Thoracic aorta (tissue), 2 donors: ENCODE measurements around the gene SLC2A8. TPM values are rescaled to one million over a fixed set of nuclear protein-coding genes. Genes with fewer than 3 reads are reported as not detected.

Experiments used
- ATAC-seq: fragments of 150-250 bp; one replicate; pipeline ENCODE4 v1.8.0; 2017; ENCODE audit warnings: low read depth; ENCODE audit not compliant: insufficient number of reproducible peaks, low FRiP score
- DNase-seq: peaks from one replicate; pipeline ENCODE4 v3.0.0-alpha.2; 2020; ENCODE audit warnings: low spot score
- H3K27ac ChIP-seq, 2 donors: fragments of 200-600 bp; sonication (generic); 1 replicate in 1 of 2; 2 replicates in 1 of 2; pipeline ENCODE4 v1.5.1; 2016; ENCODE audit warnings: mild to moderate bottlenecking in 2 of 2, moderate library complexity in 2 of 2
- H3K27me3 ChIP-seq: fragments of 200-600 bp; sonication (generic); replicated peaks from 2 replicates; pipeline ENCODE4 v1.6.0; 2016; ENCODE audit warnings: mild to moderate bottlenecking; ENCODE audit not compliant: insufficient read depth
- H3K36me3 ChIP-seq: fragments of 200-600 bp; sonication (generic); one replicate; pipeline ENCODE4 v1.5.1; 2016
- H3K4me1 ChIP-seq, 2 donors: fragments of 200-600 bp; sonication (generic); 1 replicate in 1 of 2; 2 replicates in 1 of 2; pipeline versions ENCODE4 v1.5.1 to v1.6.0; 2016; ENCODE audit warnings: low read depth in 2 of 2, mild to moderate bottlenecking in 1 of 2; ENCODE audit not compliant: control insufficient read depth in 1 of 2
- H3K4me3 ChIP-seq: fragments of 200-600 bp; sonication (generic); 2 replicates; pipeline ENCODE4 v1.5.1; 2016; ENCODE audit warnings: mild to moderate bottlenecking
- H3K9me3 ChIP-seq: fragments of 200-600 bp; sonication (generic); 2 replicates; pipeline ENCODE4 v1.5.1; 2016
- total RNA-seq, 2 donors: library from RNA; depleted of rRNA; stranded (reverse); fragments of >200 nt; gene quantifications; one replicate each; pipeline versions ENCODE4 v1.1.0 to v1.2.3, GENCODE V29; 2016
- TF ChIP-seq, protein P1 (sequence below): fragments of 200-600 bp; sonication (generic); IDR thresholded peaks from one replicate; pipeline ENCODE4 v1.5.1; 2019; ENCODE audit warnings: antibody characterized with exemption

The SLC2A8 gene
- total RNA-seq, 2 donors from 2014 or later: 21.3 to 33.4 TPM

DNA sequence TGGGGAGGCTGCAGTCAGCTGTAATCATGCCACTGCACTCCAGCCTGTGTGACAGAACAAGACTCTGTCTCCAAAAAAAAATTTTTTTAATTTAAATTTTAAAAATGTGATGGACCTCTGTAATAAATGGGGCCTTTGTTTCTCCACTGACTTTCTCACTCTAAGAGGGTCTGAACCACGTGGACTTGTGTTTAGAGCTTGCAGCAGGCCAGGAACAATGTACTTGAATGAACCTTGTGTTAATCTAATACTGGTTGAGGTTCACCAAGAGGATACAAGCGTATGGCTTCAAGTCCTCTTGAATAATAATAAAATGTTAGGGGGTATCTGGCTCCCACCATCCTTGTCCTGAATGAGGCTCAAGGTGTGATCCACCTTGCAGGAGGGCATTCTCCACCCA is 14.4 kb upstream of the SLC2A8 start:
- no peak for DNase-seq
- H3K4me3 ChIP-seq: no peak overlapping the region
- H3K27ac ChIP-seq: no peak overlapping the region
- ATAC-seq: no peak
- TF ChIP-seq, protein P1, sequence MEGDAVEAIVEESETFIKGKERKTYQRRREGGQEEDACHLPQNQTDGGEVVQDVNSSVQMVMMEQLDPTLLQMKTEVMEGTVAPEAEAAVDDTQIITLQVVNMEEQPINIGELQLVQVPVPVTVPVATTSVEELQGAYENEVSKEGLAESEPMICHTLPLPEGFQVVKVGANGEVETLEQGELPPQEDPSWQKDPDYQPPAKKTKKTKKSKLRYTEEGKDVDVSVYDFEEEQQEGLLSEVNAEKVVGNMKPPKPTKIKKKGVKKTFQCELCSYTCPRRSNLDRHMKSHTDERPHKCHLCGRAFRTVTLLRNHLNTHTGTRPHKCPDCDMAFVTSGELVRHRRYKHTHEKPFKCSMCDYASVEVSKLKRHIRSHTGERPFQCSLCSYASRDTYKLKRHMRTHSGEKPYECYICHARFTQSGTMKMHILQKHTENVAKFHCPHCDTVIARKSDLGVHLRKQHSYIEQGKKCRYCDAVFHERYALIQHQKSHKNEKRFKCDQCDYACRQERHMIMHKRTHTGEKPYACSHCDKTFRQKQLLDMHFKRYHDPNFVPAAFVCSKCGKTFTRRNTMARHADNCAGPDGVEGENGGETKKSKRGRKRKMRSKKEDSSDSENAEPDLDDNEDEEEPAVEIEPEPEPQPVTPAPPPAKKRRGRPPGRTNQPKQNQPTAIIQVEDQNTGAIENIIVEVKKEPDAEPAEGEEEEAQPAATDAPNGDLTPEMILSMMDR: no peak
- H3K4me1 ChIP-seq: no peaks in the 10 kb centered on the region
- H3K9me3 ChIP-seq: no peaks in the 10 kb centered on the region
- no peaks in the 10 kb centered on the region for H3K27me3 ChIP-seq
- peaks cover 3% of the 10 kb centered on the region for H3K36me3 ChIP-seq

DNA sequence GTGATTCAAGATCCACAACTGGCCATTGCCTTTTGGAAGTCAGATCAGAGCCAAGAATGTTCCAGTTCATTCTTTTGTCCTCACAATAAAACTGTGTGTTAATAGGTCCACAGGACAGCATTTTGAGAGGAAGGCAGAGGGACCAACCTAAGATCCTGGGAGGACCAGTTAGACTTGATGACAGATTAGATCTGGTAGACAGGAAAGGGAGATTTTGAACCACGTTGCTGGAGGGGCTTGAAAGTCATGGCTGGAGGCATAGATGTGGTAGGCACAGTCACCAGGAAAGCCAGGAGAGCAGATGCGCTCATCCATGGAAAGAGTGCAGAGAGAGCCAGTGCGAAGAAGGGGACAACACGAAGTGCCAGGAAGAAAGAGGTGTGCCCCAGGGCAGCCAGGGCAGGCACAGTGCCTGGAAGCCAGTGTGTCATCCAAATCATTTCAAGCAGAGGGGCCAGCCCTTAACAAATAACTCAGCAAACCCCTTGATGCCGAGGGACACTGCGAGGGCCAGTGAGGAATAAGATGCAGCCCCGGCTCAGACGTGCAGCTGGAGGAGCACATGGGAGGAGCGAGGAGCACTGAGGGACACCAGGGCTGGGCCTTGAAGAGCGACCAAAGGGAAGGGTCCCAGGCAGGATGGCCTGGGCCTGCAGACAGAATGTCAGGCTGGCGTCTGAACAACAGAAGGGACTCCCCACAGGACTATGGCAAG is 12.8 kb upstream of the SLC2A8 start:
- no peaks in the 10 kb centered on the region for H3K9me3 ChIP-seq
- H3K27ac ChIP-seq: no peak overlapping the region
- ATAC-seq: no peak
- DNase-seq: no peak
- no peaks in the 10 kb centered on the region for H3K27me3 ChIP-seq
- no peak overlapping the region for H3K4me3 ChIP-seq
- peaks cover 3% of the 10 kb centered on the region for H3K36me3 ChIP-seq
- TF ChIP-seq, protein P1: no peak
- H3K4me1 ChIP-seq: peaks cover 4 to 12% of the 10 kb centered on the region in 2 donors

DNA sequence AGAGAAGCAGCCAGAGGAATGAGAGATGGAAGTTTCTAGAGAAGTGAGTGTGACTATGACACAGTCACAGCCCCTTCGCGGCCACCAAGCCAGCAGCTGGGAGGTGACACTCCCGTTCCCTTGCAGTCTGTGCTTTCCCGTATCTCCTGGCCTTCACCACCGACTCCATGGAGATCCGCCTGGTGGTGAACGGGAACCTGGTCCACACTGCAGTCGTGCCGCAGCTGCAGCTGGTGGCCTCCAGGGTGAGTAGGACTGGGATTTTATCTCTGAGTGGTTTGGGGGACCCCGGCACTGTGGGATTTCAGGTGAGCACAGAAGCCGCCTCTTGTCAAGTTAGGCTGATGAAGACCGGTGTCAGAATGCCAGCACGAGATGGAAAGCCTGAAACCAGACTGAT is 12.1 kb upstream of the SLC2A8 start:
- H3K4me1 ChIP-seq: peaks cover 4 to 12% of the 10 kb centered on the region in 2 donors
- no peaks in the 10 kb centered on the region for H3K27me3 ChIP-seq
- no peak overlapping the region for H3K27ac ChIP-seq
- no peak for ATAC-seq
- peaks cover 3% of the 10 kb centered on the region for H3K36me3 ChIP-seq
- H3K9me3 ChIP-seq: no peaks in the 10 kb centered on the region
- no peak for DNase-seq
- H3K4me3 ChIP-seq: no peak overlapping the region
- TF ChIP-seq, protein P1: no peak

DNA sequence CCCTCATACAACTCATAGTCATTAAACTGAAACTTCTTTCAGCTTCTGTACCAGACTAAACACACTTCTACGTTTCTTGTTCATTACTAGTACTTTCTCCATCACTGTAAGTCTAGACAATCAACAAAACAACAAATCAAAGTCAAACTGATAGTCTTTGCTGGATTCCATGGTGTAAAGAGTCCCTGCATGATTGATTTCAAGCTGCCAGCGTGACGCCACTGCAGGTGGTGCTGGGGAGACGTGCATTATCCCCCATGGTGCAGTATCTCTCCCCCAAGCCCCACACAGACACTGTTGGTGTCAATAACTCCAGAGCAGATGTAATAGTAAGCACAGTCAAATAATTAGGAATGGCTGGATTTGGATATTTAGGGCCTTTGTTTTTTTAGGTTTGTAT is 10.7 kb upstream of the SLC2A8 start:
- DNase-seq (no peak), ATAC-seq (no peak)
- H3K4me1 ChIP-seq: peaks cover 4 to 12% of the 10 kb centered on the region in 2 donors
- TF ChIP-seq, protein P1: no peak
- H3K27ac ChIP-seq: no peak overlapping the region
- no peaks in the 10 kb centered on the region for H3K27me3 ChIP-seq
- no peak overlapping the region for H3K4me3 ChIP-seq
- no peaks in the 10 kb centered on the region for H3K9me3 ChIP-seq
- H3K36me3 ChIP-seq: peaks cover 3% of the 10 kb centered on the region

DNA sequence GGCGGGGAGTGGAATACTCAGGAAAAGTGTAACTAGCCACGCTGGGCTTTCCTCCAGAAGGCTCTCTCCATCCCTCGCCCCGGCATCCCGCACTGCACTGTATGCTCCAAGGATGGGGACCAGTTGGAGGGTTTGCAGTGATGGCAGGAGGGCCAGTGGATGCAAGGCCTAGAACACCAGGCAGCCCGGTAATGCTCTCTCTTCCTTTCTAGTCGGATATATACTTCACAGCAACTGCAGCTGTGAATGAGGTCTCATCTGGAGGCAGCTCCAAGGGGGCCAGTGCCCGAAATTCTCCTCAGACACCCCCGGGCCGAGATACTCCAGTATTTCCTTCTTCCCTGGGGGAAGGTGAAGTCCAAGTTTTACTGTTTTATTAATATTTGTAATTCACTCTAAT is 10.0 kb upstream of the SLC2A8 start:
- Histone ChIP-seq H3K27me3 (no peaks in the 10 kb centered on the region), H3K4me3 (no peak overlapping the region), H3K27ac (no peak overlapping the region), H3K4me1 (peaks cover 4 to 12% of the 10 kb centered on the region in 2 donors), H3K36me3 (peaks cover 4% of the 10 kb centered on the region), H3K9me3 (no peaks in the 10 kb centered on the region)
- no peak for DNase-seq
- TF ChIP-seq, protein P1: no peak
- ATAC-seq: no peak
